ENCODE results near the gene DES. TPM values are rescaled to one million over a fixed set of nuclear protein-coding genes. Genes with fewer than 3 reads are reported as not detected.

DES gene
- total RNA-seq, 1 experiment from 2014 or later, result 4.2 TPM

DNA sequence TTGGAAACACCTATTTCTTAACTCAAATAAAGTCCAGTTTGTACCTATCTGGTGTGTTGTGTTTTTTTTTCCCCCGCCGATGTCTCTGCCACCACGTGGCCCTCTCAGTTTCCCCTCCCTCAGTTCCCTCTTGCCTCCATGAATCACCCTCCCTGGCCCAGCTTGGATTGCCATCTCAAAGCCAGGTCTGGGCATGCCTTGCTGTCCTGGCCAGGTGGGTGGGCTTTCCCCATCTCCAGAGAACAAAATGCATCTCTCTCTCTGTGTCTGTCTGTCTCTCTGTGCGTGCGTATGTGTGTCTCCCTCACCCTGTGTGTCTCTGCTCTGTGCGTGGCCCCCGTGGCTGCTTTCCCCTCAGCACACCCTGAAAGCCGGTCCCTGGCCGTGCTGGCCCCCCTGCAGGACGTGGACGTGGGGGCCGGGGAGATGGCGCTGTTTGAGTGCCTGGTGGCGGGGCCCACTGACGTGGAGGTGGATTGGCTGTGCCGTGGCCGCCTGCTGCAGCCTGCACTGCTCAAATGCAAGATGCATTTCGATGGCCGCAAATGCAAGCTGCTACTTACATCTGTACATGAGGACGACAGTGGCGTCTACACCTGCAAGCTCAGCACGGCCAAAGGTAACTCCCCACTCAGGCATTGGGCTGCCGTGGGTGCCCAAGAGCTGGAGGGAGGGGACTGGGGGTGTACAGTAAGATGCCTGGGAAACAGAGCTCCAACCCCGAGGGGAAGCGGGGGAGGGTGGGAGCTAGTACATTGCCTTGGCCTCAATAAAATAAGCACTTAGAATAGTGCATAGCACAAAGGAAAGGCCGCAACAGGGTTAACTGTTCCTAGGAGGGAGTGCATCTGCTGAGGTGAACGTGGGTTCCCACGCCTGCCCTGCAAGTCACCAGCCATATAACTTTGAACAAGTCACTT, 48.9 kb downstream of the DES start:
- CTCF ChIA-PET, result interaction anchor here (1.3 kb wide), 1 partner anchor 9 kb away, joined by 3 read pairs; no protein-coding TSS in a partner anchor
- ATAC-seq, result 0 out of 2 replicates have a peak, but pooled peaks have one; percentile 2
- H3K4me2 ChIP-seq (ENCODE audit: low read length), result no peak overlapping the region
- intact Hi-C loops (cut with micrococcal nuclease), result no loop called here
- no peaks in the 10 kb centered on the region for H3K9me2 ChIP-seq (ENCODE audit: insufficient read depth)
- POLR2A ChIA-PET, result no interaction called here
- H3K9me3 ChIP-seq (ENCODE audit: control insufficient read depth in 1 of 2, insufficient read depth in 1 of 2, low read depth in 1 of 2, low read length in 2 of 2), result no peaks in the 10 kb centered on the region
- H4K20me1 ChIP-seq (ENCODE audit: insufficient read depth), result no peaks in the 10 kb centered on the region
- peaks cover 3 to 10% of the 10 kb centered on the region in 2 experiments; a peak in 3 of 4 replicates for H3K36me3 ChIP-seq (ENCODE audit: control insufficient read depth in 1 of 2, insufficient read depth in 2 of 2, low read length in 2 of 2)
- H3K79me2 ChIP-seq (ENCODE audit: insufficient read depth, low read length), result no peaks in the 10 kb centered on the region
- no TSS peak for BruUV-seq (replicated peaks)
- peaks cover 0 to 6% of the 10 kb centered on the region in 2 experiments; a peak in 2 of 4 replicates for H3K4me1 ChIP-seq (ENCODE audit: control insufficient read depth in 1 of 2, insufficient read depth in 2 of 2, low read length in 2 of 2)
- H3K4me3 ChIP-seq (replicated peaks in 1 of 2; ENCODE audit: low read depth in 1 of 2, low read length in 2 of 2), result no peak overlapping the region
- H3K9ac ChIP-seq (ENCODE audit: low read length), result no peak overlapping the region
- H3K27me3 ChIP-seq (ENCODE audit: insufficient read depth, low read length), result no peaks in the 10 kb centered on the region
- DNase-seq (ENCODE audit: low read depth, low spot score), result no peak
- H3K27ac ChIP-seq (ENCODE audit: low read depth, low read length), result no peak overlapping the region
- H2AFZ ChIP-seq (ENCODE audit: low read depth, low read length, poor library complexity, severe bottlenecking), result no peak overlapping the region
- TF ChIP-seq MAX (IDR thresholded peaks at IDR 0.05), result no peak
- TF ChIP-seq, protein P1, sequence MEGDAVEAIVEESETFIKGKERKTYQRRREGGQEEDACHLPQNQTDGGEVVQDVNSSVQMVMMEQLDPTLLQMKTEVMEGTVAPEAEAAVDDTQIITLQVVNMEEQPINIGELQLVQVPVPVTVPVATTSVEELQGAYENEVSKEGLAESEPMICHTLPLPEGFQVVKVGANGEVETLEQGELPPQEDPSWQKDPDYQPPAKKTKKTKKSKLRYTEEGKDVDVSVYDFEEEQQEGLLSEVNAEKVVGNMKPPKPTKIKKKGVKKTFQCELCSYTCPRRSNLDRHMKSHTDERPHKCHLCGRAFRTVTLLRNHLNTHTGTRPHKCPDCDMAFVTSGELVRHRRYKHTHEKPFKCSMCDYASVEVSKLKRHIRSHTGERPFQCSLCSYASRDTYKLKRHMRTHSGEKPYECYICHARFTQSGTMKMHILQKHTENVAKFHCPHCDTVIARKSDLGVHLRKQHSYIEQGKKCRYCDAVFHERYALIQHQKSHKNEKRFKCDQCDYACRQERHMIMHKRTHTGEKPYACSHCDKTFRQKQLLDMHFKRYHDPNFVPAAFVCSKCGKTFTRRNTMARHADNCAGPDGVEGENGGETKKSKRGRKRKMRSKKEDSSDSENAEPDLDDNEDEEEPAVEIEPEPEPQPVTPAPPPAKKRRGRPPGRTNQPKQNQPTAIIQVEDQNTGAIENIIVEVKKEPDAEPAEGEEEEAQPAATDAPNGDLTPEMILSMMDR (IDR thresholded peaks at IDR 0.05 in 2 of 3, conservative IDR thresholded peaks at IDR 0.05 in 1 of 3; ENCODE audit: borderline replicate concordance in 1 of 3, insufficient read depth in 1 of 3, low read depth in 2 of 3, low read length in 2 of 3), result no peak
- no peak for TF ChIP-seq SRF (IDR thresholded peaks at IDR 0.05; ENCODE audit: low read depth)
- TF ChIP-seq JUND (IDR thresholded peaks at IDR 0.05), result no peak
- TF ChIP-seq SP1 (IDR thresholded peaks at IDR 0.05; ENCODE audit: low read depth), result no peak
- TF ChIP-seq YY1 (IDR thresholded peaks at IDR 0.05; ENCODE audit: extremely low read depth, insufficient replicate concordance, low read depth, low read length), result no peak
- TF ChIP-seq CBX3 (IDR thresholded peaks at IDR 0.05; ENCODE audit: low read depth), result no peak
- no peak for TF ChIP-seq TCF7L2 (IDR thresholded peaks at IDR 0.05; ENCODE audit: borderline replicate concordance, extremely low read depth, insufficient read depth, insufficient read length)
- no peak for TF ChIP-seq FOSL1 (IDR thresholded peaks at IDR 0.05; ENCODE audit: low read depth)
- no peak for TF ChIP-seq ZNF274 (IDR thresholded peaks at IDR 0.05; ENCODE audit: low read depth, low read length)
- TF ChIP-seq SIN3A (IDR thresholded peaks at IDR 0.05; ENCODE audit: low read depth), result no peak
- TF ChIP-seq EGR1 (IDR thresholded peaks at IDR 0.05; ENCODE audit: low read depth), result no peak
- no peak for TF ChIP-seq ATF3 (IDR thresholded peaks at IDR 0.05)
- no peak for TF ChIP-seq POLR2AphosphoS5 (IDR thresholded peaks at IDR 0.05; ENCODE audit: low read depth, low read length)
- TF ChIP-seq ELF1 (IDR thresholded peaks at IDR 0.05; ENCODE audit: borderline replicate concordance, low read depth), result no peak
- no peak for TF ChIP-seq EZH2phosphoT487 (IDR thresholded peaks at IDR 0.05; ENCODE audit: borderline replicate concordance)
- TF ChIP-seq POLR2A (IDR thresholded peaks at IDR 0.05; ENCODE audit: borderline replicate concordance, extremely low read depth, insufficient read depth, insufficient read length), result no peak
- no peak for TF ChIP-seq RAD21 (IDR thresholded peaks at IDR 0.05; ENCODE audit: low read depth)
- no peak for TF ChIP-seq EZH2 (IDR thresholded peaks at IDR 0.05)
- TF ChIP-seq, protein P2, sequence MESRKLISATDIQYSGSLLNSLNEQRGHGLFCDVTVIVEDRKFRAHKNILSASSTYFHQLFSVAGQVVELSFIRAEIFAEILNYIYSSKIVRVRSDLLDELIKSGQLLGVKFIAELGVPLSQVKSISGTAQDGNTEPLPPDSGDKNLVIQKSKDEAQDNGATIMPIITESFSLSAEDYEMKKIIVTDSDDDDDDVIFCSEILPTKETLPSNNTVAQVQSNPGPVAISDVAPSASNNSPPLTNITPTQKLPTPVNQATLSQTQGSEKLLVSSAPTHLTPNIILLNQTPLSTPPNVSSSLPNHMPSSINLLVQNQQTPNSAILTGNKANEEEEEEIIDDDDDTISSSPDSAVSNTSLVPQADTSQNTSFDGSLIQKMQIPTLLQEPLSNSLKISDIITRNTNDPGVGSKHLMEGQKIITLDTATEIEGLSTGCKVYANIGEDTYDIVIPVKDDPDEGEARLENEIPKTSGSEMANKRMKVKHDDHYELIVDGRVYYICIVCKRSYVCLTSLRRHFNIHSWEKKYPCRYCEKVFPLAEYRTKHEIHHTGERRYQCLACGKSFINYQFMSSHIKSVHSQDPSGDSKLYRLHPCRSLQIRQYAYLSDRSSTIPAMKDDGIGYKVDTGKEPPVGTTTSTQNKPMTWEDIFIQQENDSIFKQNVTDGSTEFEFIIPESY (IDR thresholded peaks at IDR 0.05; ENCODE audit: extremely low read depth, insufficient replicate concordance, low read length), result no peak
- RAD21 ChIA-PET (ENCODE audit: low non-redundant PET in 1 of 2, low total read pairs in 2 of 2, uncharacterized antibody in 2 of 2, unreplicated experiment in 2 of 2), result no interaction called here

Data from HCT116 (cell line).